Activated CD8-positive, alpha-beta memory T cell treated with anti-CD3 and anti-CD28 coated beads for 36 hours (primary cell): Measurements from ENCODE around the gene CAMK1D. TPM values are rescaled to one million over a fixed set of nuclear protein-coding genes. Genes with fewer than 3 reads are reported as not detected.
"Not testable (repeated sequence)": the region's sequence is repeated elsewhere in the genome, so short reads cannot be mapped to it uniquely, and the experiment has no call there.

Source experiments
- CTCF ChIA-PET: fragments of 350-600 bp; sonication (Branson Sonifier 250); formaldehyde crosslinking; loops from one replicate; lab custom pipeline; 2021; ENCODE audit warnings: antibody characterized with exemption; lab: Charles Lee
- POLR2A ChIA-PET: fragments of 350-600 bp; sonication (Branson Sonifier 250); formaldehyde crosslinking; loops from one replicate; lab custom pipeline; 2021; ENCODE audit warnings: antibody characterized with exemption; lab: Charles Lee
- total RNA-seq, 2 experiments: library from RNA; stranded (reverse); gene quantifications; one replicate each; pipeline ENCODE4 v1.2.3, GENCODE V29; 2021

The CAMK1D gene
- total RNA-seq, 2 experiments from 2014 or later: 8.7 to 11.4 TPM

DNA sequence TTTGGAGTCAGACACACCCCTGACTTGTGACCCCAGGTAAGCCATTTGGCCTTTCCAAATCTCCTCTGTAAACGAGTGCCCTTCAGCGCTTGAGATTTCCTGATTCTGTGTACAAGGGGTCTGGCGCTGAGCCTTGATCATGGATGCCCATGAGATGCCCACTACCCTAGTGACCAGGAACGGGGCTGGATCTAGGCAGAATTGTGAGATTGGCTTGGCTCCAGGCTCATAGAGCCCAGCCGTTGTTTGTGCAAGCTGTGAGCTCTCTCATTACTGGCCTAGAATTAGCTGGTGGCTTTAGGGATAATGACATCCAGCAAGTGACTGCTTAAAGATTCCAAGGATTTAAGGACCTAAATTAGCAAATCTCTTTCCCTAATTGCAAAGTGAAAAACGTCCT is 84.9 kb downstream of the CAMK1D start:
- ChIA-PET CTCF (no interaction called here), POLR2A (no interaction called here)

DNA sequence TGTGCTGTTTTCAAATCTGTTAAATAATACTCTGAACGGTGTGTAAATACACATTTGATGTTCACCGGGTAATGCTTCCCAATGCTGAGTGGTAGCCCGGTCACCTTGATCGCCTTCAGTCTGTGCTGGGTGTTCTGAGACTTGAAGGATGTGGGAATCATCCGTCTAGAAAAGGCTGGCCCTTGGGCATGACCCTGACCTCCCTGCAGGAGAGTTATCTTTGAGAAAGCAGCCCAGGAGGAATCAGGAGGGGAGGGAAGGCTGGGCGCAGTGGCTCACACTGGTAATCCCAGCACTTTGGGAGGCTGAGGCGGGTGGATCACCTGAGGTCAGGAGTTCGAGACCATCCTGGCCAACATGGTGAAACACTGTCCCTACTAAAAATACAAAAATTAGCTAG is 85.3 kb downstream of the CAMK1D start:
- POLR2A ChIA-PET: not testable (repeated sequence)

DNA sequence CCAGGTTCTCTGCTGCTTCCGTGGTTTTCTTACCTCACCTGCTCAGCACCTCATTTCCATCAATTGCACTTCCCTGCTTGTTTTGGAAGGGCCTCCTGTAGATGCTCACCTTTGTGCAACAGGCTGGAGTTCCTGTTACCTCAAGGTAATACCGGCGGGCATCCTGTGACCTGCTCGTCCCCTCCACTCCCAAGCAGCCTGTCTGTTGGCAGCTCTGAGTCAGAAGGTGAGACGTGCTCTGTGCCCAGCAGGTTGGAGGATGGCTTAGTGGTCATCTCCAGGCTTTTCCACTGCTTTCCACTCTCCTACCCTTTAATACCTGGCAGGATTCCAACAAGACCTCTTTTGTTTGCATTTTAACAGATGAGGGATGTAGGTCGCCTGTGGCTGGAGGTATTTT is 86.0 kb downstream of the CAMK1D start:
- CTCF ChIA-PET: no interaction called here
- POLR2A ChIA-PET: interaction anchor here (0.5 kb wide), 1 partner anchor 14 kb away, joined by 3 read pairs; no protein-coding TSS in a partner anchor

More for the DNA sequence above, 85.3 kb downstream of the CAMK1D start:
- CTCF ChIA-PET: not testable (repeated sequence)

DNA sequence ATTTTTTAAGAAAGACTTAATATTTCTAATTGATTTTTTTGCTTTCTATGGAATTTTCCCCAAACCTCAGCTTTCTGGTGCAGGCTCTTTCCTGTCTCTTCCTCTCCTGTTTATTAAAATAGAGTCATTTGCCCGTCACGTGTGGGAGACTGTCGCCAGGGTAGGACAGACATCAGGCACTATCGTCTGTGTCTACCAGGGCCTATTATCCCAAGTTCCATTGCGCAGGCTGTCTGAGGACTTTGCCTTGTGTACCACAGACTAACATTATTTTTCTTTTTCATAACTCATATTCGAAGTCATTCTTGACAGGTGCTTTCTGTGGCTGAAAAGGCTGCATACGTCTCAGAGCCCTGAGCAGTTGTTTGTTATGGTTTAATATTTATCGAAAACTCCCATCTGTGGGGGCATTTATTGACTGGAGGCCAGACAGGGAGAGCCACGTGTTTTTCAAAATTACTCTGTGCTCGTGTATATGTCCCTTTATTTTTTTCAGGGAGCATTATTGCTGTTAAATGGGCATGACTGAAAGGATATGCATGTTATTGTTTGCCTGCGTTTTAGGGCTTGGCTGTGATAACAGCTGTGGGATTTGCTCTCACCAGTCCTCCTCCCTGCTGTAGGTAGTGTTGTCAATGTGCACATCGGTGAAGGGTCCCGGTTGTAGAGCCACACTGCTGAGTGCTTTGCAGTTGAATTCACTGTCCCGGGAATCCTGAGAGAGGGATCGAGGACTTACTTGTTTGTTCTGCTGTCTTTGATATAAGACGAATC is 89.8 kb downstream of the CAMK1D start:
- ChIA-PET POLR2A (no interaction called here), CTCF (no interaction called here)

DNA sequence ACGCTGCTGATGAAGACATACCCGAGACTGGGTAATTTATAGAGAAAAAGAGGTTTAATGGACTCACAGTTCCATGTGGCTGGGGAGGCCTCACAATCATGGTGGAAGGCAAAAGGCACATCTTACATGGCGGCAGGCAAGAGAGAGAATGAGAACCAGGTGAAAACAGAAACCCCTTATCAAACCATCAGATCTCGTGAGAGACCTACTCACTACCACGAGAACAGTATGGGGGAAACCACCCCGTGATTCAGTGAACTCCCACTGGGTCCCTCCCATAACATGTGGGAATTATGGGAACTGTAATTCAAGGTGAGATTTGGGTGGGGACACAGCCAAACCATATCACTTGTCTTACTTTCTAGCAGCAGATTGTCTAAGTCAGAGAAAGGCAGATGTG is 90.4 kb downstream of the CAMK1D start:
- CTCF ChIA-PET, POLR2A ChIA-PET: not testable (repeated sequence)

DNA sequence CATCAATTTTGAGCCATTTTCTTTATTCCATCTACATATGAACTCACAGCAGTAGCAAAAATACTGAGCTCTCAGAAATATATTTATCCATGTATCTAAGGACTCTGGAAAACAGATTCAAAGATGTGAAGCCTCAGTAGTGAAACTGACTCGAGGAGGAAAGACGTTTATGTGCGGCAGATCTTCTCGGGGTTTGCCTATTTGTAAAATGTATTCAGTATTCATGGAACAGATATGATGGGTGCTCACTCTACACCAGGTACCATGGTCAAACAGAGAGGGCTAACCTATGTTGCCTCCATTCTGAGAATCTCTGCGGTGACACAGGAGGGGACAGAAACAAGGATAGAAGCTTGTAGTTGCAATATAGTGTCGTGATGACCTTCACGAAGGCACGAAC is 93.7 kb downstream of the CAMK1D start:
- CTCF ChIA-PET: no interaction called here
- POLR2A ChIA-PET: no interaction called here

DNA sequence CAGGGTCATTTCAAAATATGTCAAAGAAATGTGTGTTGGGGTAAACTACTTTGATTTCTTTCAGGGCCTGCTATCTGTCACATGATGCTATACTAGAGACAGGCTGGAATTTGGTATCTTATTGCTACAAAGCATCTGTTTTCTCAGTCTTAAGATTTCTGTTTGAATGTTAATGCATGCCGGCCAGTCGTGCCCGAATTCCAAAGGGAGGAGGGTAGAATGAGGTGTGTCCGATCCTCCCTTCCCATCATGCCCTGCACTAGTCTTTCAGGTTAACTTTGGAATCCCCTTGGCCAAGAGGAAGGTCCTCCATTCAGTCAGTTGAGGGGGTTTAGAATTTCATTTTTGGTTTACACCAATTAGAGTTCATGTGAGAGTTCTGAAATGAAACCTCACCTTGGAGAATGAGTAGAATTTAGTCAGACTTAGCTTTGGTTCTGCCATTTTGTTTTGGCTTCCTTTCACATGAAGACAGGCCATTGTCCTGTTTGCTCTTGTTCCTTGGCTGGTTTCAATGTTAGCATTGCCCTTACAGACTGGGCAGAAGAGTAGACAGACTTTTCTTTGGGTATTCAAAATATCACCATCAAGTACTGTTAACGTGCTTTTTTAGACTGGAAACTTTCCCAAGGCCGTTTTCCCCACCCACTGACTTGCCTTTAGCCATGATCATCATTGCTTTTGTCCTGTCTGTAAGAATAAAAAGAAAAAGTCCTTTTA is 95.8 kb downstream of the CAMK1D start:
- CTCF ChIA-PET: no interaction called here
- POLR2A ChIA-PET: no interaction called here

DNA sequence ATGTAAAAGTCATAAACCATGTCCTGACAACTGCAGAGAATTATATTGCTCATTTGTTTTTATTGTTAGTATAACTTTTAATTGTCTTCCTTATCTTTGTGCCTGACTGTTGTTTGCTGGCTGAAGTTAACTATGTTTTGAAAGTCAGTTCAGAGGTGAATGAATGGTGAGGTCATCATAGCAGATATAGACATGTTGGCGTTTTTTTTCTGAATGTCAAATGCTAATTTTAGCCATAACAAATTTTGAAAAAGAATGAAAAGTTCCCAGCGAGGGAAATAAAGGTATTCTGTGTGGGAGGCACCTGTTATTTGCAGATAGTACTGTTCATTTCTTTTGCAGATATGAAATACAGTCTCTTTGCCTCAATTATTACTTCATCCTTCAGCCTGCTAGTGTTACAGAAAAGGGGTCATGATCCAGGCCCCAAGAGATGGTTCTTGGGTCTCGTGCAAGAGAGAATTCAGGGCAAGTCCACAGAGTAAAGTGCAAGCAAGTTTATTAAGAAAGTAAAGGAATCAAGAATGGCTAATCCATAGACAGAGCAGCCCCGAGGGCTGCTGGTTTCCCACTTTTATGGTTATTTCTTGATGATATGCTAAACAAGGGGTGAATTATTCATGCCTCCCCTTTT is 96.5 kb downstream of the CAMK1D start:
- ChIA-PET POLR2A (no interaction called here), CTCF (no interaction called here)

DNA sequence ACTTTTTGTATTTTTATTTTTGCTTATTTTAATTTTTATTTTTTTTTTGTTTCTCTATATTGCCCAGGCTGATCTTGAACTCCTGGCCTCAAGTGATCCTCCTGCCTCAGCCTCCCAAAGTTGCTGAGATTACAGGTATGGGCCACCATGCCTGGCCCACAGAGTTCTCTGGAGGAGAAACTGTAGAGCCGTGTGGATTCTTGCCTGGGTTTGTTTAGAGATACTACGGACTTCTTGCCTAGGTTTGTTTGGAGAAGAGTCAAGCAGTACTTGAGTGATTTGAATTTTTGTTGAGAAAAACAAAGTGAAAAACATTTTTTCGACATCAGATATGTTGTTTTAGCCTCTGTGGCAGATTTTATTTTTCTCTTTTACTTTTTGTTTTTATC is 99.0 kb downstream of the CAMK1D start:
- CTCF ChIA-PET: no interaction called here
- POLR2A ChIA-PET: no interaction called here

DNA sequence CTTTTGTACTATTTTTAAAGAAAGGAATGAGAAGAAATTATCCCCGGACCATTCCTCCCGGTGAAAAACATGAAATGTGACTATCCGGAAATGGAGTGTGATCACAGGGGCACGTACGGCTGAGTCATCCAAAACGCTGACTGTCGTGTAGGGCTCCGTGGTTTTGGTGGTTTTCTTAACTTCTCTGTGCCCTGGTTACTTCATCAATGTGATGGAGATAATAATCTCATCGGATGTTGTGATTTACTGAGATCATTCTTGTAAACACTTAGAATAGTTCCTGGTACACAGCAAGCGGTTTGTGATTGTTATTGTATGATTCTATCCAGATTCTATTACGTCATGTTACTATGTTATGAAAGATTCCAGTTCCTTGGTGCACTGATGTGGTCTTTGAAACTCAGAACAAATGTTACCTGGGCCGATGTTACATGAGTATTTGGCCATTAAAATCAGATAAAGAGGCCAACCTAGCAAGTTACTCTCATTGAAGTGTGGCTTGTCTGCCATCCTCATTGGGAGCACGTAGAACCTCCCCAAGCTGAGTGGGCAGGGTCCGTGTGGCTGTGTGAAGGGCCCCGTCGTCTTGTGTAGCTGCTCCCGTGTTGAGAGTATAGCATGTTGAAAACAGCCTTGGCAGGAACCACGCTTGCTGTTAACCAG is 99.5 kb downstream of the CAMK1D start:
- CTCF ChIA-PET: no interaction called here
- POLR2A ChIA-PET: interaction anchor here (0.7 kb wide), 1 partner anchor 14 kb away, joined by 3 read pairs; no protein-coding TSS in a partner anchor

DNA sequence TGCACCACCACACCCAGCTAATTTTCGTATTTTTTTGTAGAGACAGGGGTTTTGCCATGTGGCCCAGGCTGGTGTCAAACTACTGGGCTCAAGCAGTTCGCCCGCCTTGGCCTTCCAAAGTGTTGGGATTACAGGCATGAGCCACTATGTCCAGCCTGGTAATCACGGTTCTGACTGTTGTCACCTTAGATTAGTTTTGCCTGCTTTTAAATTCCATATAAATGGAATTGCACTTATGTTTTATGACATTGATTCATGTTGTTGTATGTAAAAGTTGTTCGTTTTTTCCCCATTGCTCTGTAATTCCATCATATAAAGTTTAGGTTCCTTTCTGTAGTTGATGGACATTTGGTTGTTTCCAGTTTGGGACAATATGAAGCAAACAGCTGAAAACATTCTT is 106.0 kb downstream of the CAMK1D start:
- CTCF ChIA-PET: interaction anchor here (0.6 kb wide), 1 partner anchor 142 kb away, joined by 4 read pairs; no protein-coding TSS in a partner anchor
- POLR2A ChIA-PET: interaction anchor here (0.6 kb wide), 1 partner anchor 113 kb away, joined by 3 read pairs; no protein-coding TSS in a partner anchor

DNA sequence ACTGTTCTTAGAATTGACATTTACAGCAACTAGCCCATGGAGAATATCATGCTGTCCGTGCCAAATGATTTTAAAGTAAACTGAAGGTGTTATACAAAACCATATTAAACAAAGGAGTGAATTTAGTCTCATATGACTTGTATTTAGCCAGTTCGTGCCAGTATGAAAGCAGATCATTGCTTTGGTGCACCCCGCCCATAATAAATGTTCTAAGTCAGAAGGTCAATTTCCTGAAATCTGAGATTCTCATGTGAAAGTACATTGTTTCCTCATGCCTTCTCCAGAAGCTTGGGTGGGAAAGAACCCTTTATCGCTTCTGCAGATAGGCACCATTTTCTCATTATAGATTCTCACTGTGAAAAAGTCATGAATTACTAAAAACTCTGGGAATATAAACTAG is 106.4 kb downstream of the CAMK1D start:
- ChIA-PET POLR2A (interaction anchor here (0.6 kb wide), 1 partner anchor 112 kb away, joined by 3 read pairs; no protein-coding TSS in a partner anchor), CTCF (no interaction called here)

DNA sequence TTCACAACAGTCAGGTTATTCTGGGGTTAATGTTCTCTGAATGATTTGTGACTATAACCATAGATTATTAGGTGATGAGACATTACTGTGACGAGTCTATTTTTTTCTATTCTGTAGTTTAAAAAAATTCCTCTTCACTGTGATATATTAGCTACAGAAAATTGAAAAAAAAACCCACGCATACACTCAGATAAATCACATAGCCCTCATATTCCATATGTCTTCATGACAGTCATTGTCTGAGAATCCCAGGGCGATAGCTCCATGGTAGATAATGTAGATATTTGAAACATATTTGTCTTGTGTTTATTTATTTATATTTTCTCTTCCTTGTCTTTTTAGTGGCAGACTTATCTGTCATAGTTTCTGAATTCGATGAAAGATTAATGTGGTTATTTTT is 110.0 kb downstream of the CAMK1D start:
- POLR2A ChIA-PET: interaction anchor here (0.7 kb wide), 1 partner anchor 129 kb away, joined by 6 read pairs; no protein-coding TSS in a partner anchor
- CTCF ChIA-PET: interaction anchor here (1.1 kb wide), 1 partner anchor 195 kb away, joined by 3 read pairs; no protein-coding TSS in a partner anchor

DNA sequence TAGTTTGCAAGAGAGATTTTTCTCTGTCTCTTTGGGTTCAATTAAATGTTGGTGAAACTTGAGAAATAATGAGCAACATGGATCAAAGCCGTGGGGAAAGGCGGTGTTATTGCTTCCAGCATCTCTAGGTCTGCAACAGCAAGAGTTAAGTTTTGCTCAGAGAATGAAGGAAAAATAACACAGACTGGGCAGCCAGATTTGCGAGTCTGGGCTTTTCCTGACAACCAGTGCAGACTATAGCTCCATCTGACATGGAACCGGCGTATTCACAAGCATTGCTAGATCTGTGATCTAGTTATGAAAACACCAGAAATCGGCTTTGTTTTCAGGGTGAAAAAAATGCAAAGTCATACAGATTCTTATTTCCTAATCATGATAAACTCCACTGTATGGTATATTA is 110.4 kb downstream of the CAMK1D start:
- CTCF ChIA-PET: interaction anchor here (1.1 kb wide), 1 partner anchor 195 kb away, joined by 3 read pairs; no protein-coding TSS in a partner anchor
- POLR2A ChIA-PET: no interaction called here

DNA sequence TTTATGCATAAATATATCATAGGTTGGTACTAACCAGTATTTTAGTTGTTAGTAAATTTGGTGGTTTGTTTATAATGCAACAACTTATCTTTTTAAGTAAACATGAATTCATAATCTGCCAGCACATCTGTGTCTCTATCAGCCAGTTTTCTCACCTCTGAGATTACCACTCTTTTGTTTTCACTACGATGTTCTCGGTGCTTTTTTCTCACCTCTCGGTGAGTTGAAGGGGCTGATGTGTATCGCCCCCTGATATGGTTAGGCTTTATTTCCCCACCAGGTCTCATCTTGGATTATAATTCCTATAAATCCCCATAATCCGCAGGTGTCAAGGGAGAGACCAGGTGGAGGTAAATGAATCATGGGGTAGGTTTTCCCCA is 114.1 kb downstream of the CAMK1D start:
- ChIA-PET CTCF (no interaction called here), POLR2A (no interaction called here)

DNA sequence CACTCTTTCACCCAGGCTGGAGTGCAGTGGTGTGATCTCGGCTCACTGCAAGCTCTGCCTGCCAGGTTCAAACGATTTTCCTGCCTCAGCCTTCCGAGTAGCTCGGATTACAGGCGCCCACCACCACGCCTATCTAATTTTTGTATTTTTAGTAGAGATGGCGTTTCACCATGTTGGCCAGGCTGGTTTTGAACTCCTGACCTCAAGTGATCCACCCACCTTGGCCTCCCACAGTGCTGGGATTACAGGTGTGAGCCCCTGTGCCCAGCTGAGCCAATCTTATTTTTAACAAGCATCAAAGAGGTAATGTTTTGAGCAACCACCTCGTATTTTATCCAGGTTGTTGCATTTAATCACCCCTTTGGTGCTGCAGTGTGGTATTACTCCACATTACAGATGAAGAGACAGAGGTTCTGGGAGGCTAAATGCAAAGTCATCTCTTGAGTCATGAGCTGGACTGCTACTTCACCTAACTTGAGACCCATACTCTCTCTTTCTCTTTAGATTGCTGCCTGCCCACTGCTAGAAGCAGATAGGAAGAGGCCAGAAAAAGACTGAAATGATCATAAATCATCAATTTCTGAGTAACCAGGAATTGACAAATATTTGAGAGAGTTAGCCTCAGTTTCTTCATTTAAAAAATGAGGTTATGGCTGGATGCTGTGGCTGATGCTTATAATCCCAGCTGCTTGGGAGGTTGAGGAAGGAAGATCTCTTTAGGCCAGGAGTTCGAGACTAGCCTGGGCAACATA is 116.2 kb downstream of the CAMK1D start:
- ChIA-PET CTCF (interaction anchor here (0.6 kb wide), 1 partner anchor 178 kb away, joined by 3 read pairs; no protein-coding TSS in a partner anchor), POLR2A (no interaction called here)

DNA sequence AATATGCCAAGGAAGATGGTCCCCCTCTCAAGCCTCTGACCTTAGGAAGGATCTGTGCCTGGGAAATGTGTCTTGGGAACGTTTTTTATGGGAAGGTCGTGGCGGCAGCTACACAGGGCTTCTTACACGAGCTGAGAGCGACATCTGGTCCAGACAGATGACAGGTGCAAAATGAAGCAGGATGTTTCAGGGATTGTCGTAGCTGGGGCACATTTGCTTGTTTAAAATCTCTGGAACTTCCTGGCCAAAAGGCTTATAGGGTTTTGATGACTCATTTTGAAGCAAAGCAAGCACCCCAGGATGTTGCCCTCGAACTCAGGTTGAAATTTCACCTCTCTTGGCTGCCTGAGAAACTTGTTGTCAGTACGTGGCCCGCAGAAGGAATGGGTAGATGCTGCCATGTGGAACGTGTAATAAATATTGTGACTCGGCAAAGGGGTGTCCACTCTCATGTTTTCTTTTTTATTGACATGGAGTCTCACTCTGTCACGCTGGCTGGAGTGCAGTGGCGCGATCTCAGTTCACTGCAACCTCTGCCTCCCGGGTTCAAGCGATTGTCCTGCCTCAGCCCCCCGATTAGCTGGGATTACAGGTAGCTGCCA is 117.5 kb downstream of the CAMK1D start:
- CTCF ChIA-PET: no interaction called here
- POLR2A ChIA-PET: no interaction called here

DNA sequence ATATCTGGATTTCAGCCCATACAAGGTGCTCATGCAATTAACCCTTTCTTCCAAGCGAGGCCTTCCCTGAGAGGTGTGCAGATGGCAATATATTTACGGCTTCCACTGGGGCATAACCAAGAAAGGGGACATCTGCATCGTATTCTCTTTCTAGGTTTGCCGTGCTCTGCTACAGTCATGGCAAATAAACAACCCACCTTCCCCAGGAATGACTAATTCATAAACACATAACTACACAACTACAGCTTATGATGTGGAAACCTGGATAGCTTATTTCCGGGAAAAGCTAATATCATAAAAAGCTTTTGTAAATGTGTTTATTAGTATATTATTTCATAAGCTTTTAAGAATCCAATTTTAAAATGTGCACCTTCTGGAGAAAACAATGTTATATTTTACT is 120.0 kb downstream of the CAMK1D start:
- CTCF ChIA-PET: no interaction called here
- POLR2A ChIA-PET: no interaction called here
